ENCODE results near the gene CUX1.
A peak's percentile ranks its signal among the peaks of the same experiment; 100 is the strongest.
"Not testable (repeated sequence)": the region's sequence is repeated elsewhere in the genome, so short reads cannot be mapped to it uniquely, and the experiment has no call there.

Gene CUX1

DNA sequence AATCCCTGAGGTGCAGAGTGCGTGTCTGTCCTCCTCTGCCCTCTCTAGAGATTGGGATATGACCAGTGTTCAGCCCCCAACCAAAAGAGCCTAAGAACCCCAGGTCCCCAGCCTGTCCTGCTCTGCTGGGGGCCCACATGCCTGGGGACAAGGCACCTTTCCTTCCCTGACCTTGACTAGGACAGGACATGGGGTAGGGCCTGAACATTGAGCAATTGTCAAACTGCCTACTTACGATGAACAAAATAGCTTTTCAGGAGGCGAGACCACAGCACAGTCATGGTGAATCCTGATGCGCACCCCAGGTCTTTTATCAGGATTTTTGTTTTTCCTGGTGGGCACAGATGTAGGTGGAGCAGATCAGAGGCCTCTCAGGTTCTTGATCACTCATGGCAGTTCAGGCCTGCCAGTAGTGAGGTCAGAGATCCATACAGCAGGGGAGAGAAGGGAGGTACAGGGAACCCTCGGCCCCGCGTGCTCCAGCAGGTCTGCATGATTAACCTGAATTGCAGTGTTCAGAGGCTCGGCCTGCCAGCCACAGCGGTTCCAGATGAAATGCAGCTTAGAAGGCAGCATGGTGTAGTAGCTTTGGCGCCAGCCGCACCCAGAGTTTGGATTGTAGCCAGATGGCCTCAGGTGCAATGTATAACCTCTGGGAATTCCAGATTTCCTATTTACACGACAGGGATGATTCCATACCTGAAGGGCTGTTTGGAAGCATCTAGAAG, 191.3 kb downstream of the CUX1 start:
- no peaks in the 10 kb centered on the region for H3K9me3 ChIP-seq (ENCODE audit: insufficient read depth, low read depth, low read length)
- H3K27ac ChIP-seq (ENCODE audit: low read depth, low read length) = no peak overlapping the region
- WGBS = 96% methylated on average over 12 of the region's 12 CpGs
- H3K36me3 ChIP-seq (ENCODE audit: insufficient read depth, low read length) = peaks cover 9% of the 10 kb centered on the region; the same call in 1 of the 2 replicates
- no peak overlapping the region for H3K4me3 ChIP-seq (ENCODE audit: low read length)
- no peaks in the 10 kb centered on the region for H3K27me3 ChIP-seq (ENCODE audit: insufficient read depth, low read length)
- no peaks in the 10 kb centered on the region for H3K4me1 ChIP-seq (ENCODE audit: insufficient read depth, low read length)
- H3K9ac ChIP-seq (ENCODE audit: low read depth, low read length) = no peak overlapping the region

DNA sequence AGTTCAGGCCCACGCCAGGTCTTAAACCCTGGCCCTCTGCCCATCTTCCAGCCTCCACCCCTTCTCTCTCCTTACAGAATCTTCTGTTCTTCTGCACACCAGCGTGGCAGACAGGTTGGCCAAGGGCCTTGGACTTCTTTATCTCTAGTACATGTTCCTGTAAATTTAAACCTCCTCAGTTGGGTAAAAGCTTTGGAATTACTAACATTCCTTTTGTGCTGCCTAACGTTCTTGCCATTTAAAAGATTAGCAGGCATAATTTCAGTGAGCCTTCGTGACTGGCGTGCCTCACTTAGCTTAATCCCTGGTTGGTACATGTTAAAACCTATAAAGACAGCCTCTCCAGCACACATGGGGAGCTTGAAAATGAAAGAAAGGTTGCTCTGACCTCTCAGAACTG, 192.2 kb downstream of the CUX1 start:
- Histone ChIP-seq H3K9me3 (ENCODE audit: insufficient read depth, low read depth, low read length) (no peaks in the 10 kb centered on the region), H3K4me3 (ENCODE audit: low read length) (no peak overlapping the region), H3K4me1 (ENCODE audit: insufficient read depth, low read length) (no peaks in the 10 kb centered on the region), H3K9ac (ENCODE audit: low read depth, low read length) (no peak overlapping the region), H3K27ac (ENCODE audit: low read depth, low read length) (no peak overlapping the region), H3K36me3 (ENCODE audit: insufficient read depth, low read length) (peaks cover 12% of the 10 kb centered on the region), H3K27me3 (ENCODE audit: insufficient read depth, low read length) (no peaks in the 10 kb centered on the region)
- 90% methylated on average over 5 of the region's 5 CpGs for WGBS

DNA sequence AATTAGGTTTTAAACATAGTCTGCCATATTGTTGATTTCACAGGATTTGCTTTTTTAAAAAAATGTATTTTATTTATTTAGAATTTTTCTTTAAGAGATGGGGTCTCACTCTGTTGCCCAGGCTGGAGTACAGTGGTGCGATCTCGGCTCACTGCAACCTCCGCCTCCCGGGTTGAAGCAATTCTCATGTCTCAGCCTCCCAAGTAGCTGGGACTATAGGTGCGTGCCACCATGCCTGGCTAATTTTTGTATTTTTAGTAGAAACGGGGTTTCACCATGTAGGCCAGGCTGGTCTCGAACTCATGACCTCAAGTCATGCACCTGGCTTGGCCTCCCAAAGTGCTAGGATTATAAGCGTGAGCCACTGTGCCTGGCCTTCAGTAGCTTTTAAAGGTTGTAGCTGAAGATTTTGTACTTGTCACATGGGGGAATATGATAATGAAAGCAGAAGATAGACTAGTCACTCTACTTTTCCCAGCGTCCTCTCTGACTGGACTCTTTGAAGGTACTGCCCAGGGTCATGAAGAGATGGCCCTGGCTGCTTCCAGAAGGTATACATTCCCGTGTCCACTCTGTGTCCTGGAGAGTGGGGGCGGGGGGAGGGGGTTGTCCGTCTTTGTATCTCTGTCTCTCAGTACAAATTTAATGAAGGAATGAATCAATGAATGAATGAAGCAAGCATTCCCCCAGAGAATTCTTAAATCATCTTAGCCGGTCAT, 194.8 kb downstream of the CUX1 start:
- not testable (repeated sequence) for H3K9me3 ChIP-seq (ENCODE audit: insufficient read depth, low read depth, low read length); H3K4me1 ChIP-seq (ENCODE audit: insufficient read depth, low read length); H3K27ac ChIP-seq (ENCODE audit: low read depth, low read length); H3K4me3 ChIP-seq (ENCODE audit: low read length); H3K27me3 ChIP-seq (ENCODE audit: insufficient read depth, low read length); H3K36me3 ChIP-seq (ENCODE audit: insufficient read depth, low read length); H3K9ac ChIP-seq (ENCODE audit: low read depth, low read length)
- 95% methylated on average over 12 of the region's 13 CpGs for WGBS

DNA sequence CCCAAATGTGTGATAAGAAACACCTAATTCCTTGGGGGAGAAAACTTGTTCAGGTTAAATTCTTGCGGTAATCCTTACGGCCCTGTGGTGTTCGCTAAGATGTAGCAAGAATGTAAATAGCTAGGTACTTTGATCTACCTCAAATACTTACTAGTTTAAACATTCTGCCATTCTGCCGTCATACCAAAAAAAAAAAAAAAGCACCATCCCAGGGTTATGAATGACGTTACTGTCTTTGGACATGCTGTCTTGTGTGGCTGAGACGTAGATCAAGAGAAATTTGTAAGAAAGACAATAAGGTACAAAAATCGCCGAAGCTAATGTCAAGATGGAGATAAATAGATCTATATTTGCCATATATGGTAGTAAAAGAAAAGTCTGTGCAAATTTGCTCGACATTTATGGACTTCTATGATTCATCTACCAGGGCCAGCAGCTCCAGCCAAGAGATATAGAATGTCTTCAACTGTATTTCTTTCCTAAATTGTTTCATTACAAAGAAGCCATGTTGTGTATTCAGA, 195.6 kb downstream of the CUX1 start:
- Histone ChIP-seq H3K9me3 (ENCODE audit: insufficient read depth, low read depth, low read length) (no peaks in the 10 kb centered on the region), H3K27me3 (ENCODE audit: insufficient read depth, low read length) (no peaks in the 10 kb centered on the region), H3K4me1 (ENCODE audit: insufficient read depth, low read length) (no peaks in the 10 kb centered on the region), H3K4me3 (ENCODE audit: low read length) (no peak overlapping the region), H3K27ac (ENCODE audit: low read depth, low read length) (no peak overlapping the region), H3K9ac (ENCODE audit: low read depth, low read length) (no peak overlapping the region), H3K36me3 (ENCODE audit: insufficient read depth, low read length) (peaks cover 10% of the 10 kb centered on the region)
- WGBS = 93% methylated on average over 8 of the region's 9 CpGs

DNA sequence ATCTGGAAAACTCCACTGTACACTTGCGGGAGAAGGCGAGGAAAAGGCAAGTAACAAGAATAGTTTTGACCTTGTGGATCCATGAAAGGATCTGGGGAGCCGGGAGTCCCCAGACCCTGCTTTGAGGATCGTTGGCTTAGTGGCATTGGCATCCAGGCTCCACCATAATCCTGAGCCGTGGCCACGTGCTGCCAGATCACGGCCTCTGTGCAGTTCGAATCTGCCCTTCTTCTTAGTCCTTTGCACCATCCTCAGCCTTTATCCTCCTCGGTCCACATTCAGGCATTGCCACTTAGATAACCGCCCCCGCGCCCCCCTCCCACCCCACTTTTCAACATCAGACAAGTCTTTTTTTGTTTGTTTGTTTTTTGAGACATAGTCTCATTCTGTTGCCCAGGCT, 201.4 kb downstream of the CUX1 start:
- no peak overlapping the region for H3K9ac ChIP-seq (ENCODE audit: low read depth, low read length)
- H3K27ac ChIP-seq (ENCODE audit: low read depth, low read length) = no peak overlapping the region
- no peaks in the 10 kb centered on the region for H3K27me3 ChIP-seq (ENCODE audit: insufficient read depth, low read length)
- no peaks in the 10 kb centered on the region for H3K4me1 ChIP-seq (ENCODE audit: insufficient read depth, low read length)
- no peaks in the 10 kb centered on the region for H3K9me3 ChIP-seq (ENCODE audit: insufficient read depth, low read depth, low read length)
- WGBS = 92% methylated on average over 12 of the region's 12 CpGs
- H3K4me3 ChIP-seq (ENCODE audit: low read length) = no peak overlapping the region
- H3K36me3 ChIP-seq (ENCODE audit: insufficient read depth, low read length) = peaks cover 7% of the 10 kb centered on the region

DNA sequence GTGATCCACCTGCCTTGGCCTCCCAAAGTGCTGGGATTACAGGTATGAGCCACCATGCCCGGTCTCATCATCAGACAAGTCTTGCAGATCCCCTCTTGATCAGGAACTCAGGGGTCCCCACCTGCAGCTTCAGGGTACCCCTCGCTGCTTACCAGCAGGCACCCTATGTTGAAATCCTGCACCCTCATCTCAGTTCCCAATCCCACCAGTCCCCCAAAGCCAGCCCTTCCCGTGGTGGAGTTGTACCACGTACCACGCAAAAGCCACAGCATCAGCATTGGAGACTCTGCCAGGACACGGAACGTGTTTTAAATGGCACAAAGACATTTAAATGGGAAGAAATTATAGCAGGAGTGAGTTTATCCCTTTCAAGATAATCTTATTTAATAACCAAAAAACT, 202.0 kb downstream of the CUX1 start:
- Histone ChIP-seq H3K36me3 (ENCODE audit: insufficient read depth, low read length) (peaks cover 5% of the 10 kb centered on the region; the same call in 1 of the 2 replicates), H3K4me1 (ENCODE audit: insufficient read depth, low read length) (no peaks in the 10 kb centered on the region), H3K27ac (ENCODE audit: low read depth, low read length) (no peak overlapping the region), H3K9me3 (ENCODE audit: insufficient read depth, low read depth, low read length) (no peaks in the 10 kb centered on the region), H3K27me3 (ENCODE audit: insufficient read depth, low read length) (no peaks in the 10 kb centered on the region), H3K9ac (ENCODE audit: low read depth, low read length) (no peak overlapping the region), H3K4me3 (ENCODE audit: low read length) (no peak overlapping the region)
- WGBS = 93% methylated on average over 7 of the region's 7 CpGs

DNA sequence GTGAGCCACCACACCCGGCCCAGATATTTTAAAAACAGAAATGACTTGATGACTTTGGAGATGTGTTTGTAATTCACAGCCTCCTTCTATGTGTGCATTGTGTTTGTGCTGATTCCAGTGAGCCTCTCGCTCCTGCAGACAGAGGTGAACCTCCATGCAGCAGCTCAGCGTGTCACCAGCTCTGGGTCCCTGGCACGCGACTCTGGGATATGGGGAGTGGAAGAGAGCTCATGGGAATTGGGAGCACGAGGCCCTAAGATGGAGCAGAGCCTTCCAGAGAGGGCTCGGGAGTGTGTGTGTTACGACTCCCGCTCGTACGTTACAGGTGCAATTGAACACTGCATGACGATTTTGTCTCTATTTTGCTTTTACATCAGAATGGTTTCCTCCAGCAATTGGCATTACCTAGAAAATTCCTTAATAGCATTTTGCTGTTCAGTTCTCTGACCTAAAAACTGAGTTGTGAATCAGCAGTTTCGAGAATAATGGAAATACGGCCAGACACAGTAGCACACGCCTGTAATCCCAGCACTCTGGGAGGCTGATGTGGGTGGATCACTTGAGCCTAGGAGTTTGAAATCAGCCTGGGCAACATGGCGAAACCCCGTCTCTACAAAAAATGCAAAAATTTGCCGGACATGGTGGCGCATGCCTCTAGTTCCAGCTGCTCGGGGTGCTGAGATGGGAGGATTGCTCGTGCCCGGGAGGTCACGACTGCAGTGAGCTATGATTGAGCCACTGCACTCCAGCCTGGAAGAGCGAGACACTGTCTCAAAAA, 204.6 kb downstream of the CUX1 start:
- Histone ChIP-seq H3K4me3 (ENCODE audit: low read length) (no peak overlapping the region), H3K36me3 (ENCODE audit: insufficient read depth, low read length) (0 out of 2 replicates have a peak, but pooled peaks cover 5% of the 10 kb centered on the region), H3K9ac (ENCODE audit: low read depth, low read length) (no peak overlapping the region), H3K4me1 (ENCODE audit: insufficient read depth, low read length) (no peaks in the 10 kb centered on the region), H3K27me3 (ENCODE audit: insufficient read depth, low read length) (no peaks in the 10 kb centered on the region), H3K27ac (ENCODE audit: low read depth, low read length) (no peak overlapping the region), H3K9me3 (ENCODE audit: insufficient read depth, low read depth, low read length) (no peaks in the 10 kb centered on the region)
- WGBS = 96% methylated on average over 23 of the region's 24 CpGs

DNA sequence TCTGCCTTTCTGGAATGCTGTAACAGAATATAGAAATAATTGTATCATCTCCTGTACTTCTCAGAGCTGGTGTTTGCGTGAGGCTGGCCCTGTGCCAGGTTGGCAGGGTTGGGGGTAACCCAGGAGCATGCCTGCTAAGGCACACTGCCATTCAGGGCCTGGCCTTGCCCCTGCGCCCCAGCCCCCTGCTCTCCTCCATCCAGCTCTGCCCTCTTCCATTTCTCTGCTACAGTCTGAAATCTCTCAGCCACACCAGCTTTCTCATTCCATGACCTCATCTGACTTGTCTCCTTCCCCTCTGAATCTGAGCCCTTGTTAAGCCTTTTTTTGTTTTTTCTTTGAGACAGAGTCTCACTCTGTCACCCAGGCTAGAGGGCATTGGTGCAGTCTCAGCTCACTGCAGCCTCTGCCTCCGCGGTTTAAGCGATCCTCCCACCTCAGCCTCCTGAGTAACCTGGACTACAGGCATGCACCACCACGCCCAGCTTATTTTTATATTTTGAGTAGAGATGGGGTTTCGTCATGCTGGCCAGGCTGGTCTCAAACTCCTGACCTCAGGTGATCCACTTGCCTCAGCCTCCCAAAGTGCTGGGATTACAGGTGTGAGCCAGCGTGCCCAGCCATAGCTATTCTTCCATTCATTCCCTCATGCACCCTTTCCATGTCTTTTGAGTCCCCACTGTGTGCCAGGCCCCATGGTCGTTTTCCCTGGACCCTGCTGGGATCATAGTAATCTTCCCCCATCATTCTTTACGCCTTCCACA, 206.8 kb downstream of the CUX1 start:
- WGBS = 87% methylated on average over 10 of the region's 10 CpGs
- no peaks in the 10 kb centered on the region for H3K27me3 ChIP-seq (ENCODE audit: insufficient read depth, low read length)
- no peaks in the 10 kb centered on the region for H3K4me1 ChIP-seq (ENCODE audit: insufficient read depth, low read length)
- 0 out of 2 replicates have a peak, but pooled peaks cover 10% of the 10 kb centered on the region for H3K36me3 ChIP-seq (ENCODE audit: insufficient read depth, low read length)
- no peaks in the 10 kb centered on the region for H3K9me3 ChIP-seq (ENCODE audit: insufficient read depth, low read depth, low read length)
- H3K4me3 ChIP-seq (ENCODE audit: low read length) = no peak overlapping the region
- H3K9ac ChIP-seq (ENCODE audit: low read depth, low read length) = no peak overlapping the region
- H3K27ac ChIP-seq (ENCODE audit: low read depth, low read length) = no peak overlapping the region; the same call in 1 of the 2 replicates

DNA sequence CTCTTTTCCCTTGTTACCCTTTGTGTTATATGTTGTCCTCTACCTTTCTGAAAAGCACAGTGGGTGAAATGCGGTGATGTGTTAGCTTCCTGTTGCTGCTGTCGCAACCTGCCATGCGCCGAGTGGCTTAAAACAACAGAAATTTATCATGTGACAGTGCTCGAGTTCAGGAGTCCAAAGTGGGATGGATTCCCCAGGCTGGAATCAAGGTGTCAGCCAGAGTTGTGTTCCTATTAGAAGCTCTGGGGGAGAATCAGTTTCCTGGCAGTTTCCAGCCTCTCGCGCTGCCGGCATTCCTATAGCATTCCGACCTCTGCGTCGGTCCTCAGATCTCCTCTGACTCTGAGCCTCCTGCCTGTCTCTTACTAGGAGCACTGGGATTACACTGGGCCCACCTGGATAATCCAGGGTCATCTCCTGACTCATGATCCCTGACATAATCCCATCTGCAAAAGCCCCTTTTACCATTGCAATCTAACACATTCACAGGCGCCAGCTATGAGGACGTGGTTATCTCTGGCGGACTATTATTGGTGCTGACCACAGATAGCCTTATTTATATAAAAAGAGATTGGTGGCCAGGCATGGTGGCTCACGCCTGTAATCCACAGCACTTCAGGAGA, 207.5 kb downstream of the CUX1 start:
- WGBS = 86% methylated on average over 15 of the region's 15 CpGs
- no peaks in the 10 kb centered on the region for H3K4me1 ChIP-seq (ENCODE audit: insufficient read depth, low read length)
- no peaks in the 10 kb centered on the region for H3K9me3 ChIP-seq (ENCODE audit: insufficient read depth, low read depth, low read length)
- H3K36me3 ChIP-seq (ENCODE audit: insufficient read depth, low read length) = 0 out of 2 replicates have a peak, but pooled peaks cover 10% of the 10 kb centered on the region
- H3K9ac ChIP-seq (ENCODE audit: low read depth, low read length) = no peak overlapping the region
- H3K4me3 ChIP-seq (ENCODE audit: low read length) = no peak overlapping the region
- peak overlapping the region; percentile 46; the same call in 1 of the 2 replicates for H3K27ac ChIP-seq (ENCODE audit: low read depth, low read length)
- no peaks in the 10 kb centered on the region for H3K27me3 ChIP-seq (ENCODE audit: insufficient read depth, low read length)

DNA sequence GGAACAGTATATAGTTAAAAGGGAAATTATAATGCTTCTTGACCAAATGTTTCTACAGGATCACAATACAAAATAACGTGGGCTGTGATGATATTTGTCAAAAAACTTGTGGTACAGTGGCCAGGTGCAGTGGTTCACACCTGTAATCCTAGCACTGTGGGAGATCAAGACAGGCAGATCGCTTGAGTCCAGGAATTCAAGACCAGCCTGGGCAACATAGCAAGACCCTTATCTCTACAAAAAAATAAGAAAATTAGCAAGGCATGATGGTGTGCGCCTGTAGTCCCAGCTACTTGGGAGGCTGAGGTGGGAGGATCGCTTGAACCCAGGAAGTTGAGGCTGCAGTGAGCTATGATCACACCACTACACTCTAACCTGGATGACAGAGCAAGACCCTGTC, 208.4 kb downstream of the CUX1 start:
- not testable (repeated sequence) for H3K4me3 ChIP-seq (ENCODE audit: low read length); H3K27ac ChIP-seq (ENCODE audit: low read depth, low read length); H3K4me1 ChIP-seq (ENCODE audit: insufficient read depth, low read length); H3K27me3 ChIP-seq (ENCODE audit: insufficient read depth, low read length); H3K9me3 ChIP-seq (ENCODE audit: insufficient read depth, low read depth, low read length); H3K9ac ChIP-seq (ENCODE audit: low read depth, low read length)
- peaks cover 12% of the 10 kb centered on the region; the same call in 1 of the 2 replicates for H3K36me3 ChIP-seq (ENCODE audit: insufficient read depth, low read length)
- 81% methylated on average over 4 of the region's 4 CpGs for WGBS

All from HUES64 (cell line).